NB4 (cell line): ENCODE measurements around the gene PRSS16.

Experiments used
- CTCF ChIP-seq: IDR thresholded peaks from one replicate; pipeline ENCODE4 v1.5.1; 2012; ENCODE audit warnings: low read depth, low read length
- MAX ChIP-seq: IDR thresholded peaks from 2 replicates; pipeline ENCODE4 v1.6.1; 2011; ENCODE audit warnings: low read depth, low read length
- POLR2A ChIP-seq: IDR thresholded peaks from 2 replicates; pipeline ENCODE4 v1.6.1; 2011; ENCODE audit warnings: mild to moderate bottlenecking; ENCODE audit not compliant: insufficient read length; ENCODE audit errors: extremely low read depth

GRCh38 chr6:27294409-27294808 is 46.9 kb downstream of the PRSS16 start:
- TF ChIP-seq CTCF (no peak), POLR2A (no peak), MAX (no peak)
